OCI-LY3 (cell line): ENCODE data around the gene IL11RA.

Source experiments
- CTCF ChIP-seq: fragments of 200-600, 300-600 bp; sonication (generic); IDR thresholded peaks from 2 replicates; pipeline ENCODE4 v1.5.1; 2014; ENCODE audit warnings: antibody characterized with exemption, low read length, low read depth
- EZH2phosphoT487 ChIP-seq: fragments of 200-600 bp; shearing (Covaris generic); IDR thresholded peaks from 2 replicates; pipeline ENCODE4 v1.6.1; 2018; ENCODE audit warnings: antibody characterized with exemption, mixed run types, low read depth

GRCh38 chr9:34638138-34638445, 13.9 kb upstream of the IL11RA start:
- TF ChIP-seq CTCF, result no peak
- TF ChIP-seq EZH2phosphoT487, result no peak
